ENCODE data around the gene ADAMTS12. TPM values are rescaled to one million over a fixed set of nuclear protein-coding genes. Genes with fewer than 3 reads are reported as not detected.

ADAMTS12 gene
- total RNA-seq, 1 donor: under 0.01 TPM

DNA sequence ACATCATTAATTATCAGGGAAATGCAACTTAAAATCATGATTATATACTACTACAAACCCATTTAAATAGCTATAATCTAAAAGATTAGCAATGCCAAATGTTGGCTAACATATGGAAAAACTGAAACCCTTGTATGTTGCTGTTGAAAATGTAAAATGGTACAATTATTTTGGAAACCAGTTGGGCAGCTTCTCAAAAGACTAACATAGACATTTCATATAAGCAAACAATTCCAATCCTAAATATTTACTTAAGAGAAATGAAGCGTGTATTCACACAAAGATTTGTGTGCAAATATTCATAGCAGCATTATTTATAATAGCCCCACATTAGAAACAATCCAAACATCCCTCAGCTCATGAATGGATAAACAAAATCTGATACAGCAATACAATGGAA lies 106.2 kb downstream of the ADAMTS12 start:
- peaks cover 10% of the 10 kb centered on the region for H3K9me3 ChIP-seq (ENCODE audit: low read depth, low read length)
- H3K27me3 ChIP-seq (ENCODE audit: insufficient read depth, low read length): no peaks in the 10 kb centered on the region
- no peak overlapping the region for H3K4me3 ChIP-seq (ENCODE audit: low read length)
- no peaks in the 10 kb centered on the region for H3K4me1 ChIP-seq (ENCODE audit: insufficient read depth, low read length)

GRCh38 chr5:33781286-33781685 lies 110.5 kb downstream of the ADAMTS12 start:
- Histone ChIP-seq H3K9me3 (ENCODE audit: low read depth, low read length) (peaks cover 10% of the 10 kb centered on the region), H3K27me3 (ENCODE audit: insufficient read depth, low read length) (no peaks in the 10 kb centered on the region), H3K4me1 (ENCODE audit: insufficient read depth, low read length) (no peaks in the 10 kb centered on the region), H3K4me3 (ENCODE audit: low read length) (no peak overlapping the region)

- H3K4me3 ChIP-seq (ENCODE audit: low read length): no peak overlapping the region
- no peaks in the 10 kb centered on the region for H3K27me3 ChIP-seq (ENCODE audit: insufficient read depth, low read length)
- H3K9me3 ChIP-seq (ENCODE audit: low read depth, low read length): no peaks in the 10 kb centered on the region
- no peaks in the 10 kb centered on the region for H3K4me1 ChIP-seq (ENCODE audit: insufficient read depth, low read length)
Observed at GRCh38 chr5:33776151-33776660, 115.6 kb downstream of the ADAMTS12 start.

DNA sequence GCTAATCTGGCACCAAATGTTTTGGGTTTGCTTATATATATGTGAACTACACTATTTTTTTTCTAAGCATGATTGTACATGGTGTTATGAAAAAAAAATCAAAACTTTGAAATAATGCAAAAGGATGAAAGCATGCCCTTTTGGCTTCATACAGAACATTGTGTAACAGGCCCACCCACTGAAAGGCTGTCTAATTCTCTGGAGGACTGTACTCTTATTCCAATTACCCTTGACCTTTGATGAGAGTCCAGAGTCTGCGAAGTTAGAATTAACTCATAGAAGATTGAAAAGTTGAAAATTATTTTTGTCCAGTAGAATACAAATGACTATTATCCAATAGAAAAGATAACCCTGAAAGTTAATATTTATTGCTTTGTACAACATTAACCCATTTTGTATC lies 117.4 kb downstream of the ADAMTS12 start:
- H3K9me3 ChIP-seq (ENCODE audit: low read depth, low read length): no peaks in the 10 kb centered on the region
- no peaks in the 10 kb centered on the region for H3K4me1 ChIP-seq (ENCODE audit: insufficient read depth, low read length)

GRCh38 chr5:33772380-33772897 lies 119.4 kb downstream of the ADAMTS12 start:
- Histone ChIP-seq H3K4me1 (ENCODE audit: insufficient read depth, low read length) (no peaks in the 10 kb centered on the region), H3K27me3 (ENCODE audit: insufficient read depth, low read length) (no peaks in the 10 kb centered on the region), H3K4me3 (ENCODE audit: low read length) (no peak overlapping the region), H3K9me3 (ENCODE audit: low read depth, low read length) (no peaks in the 10 kb centered on the region)

More for the DNA sequence above, 117.4 kb downstream of the ADAMTS12 start:
- no peak overlapping the region for H3K4me3 ChIP-seq (ENCODE audit: low read length)
- H3K27me3 ChIP-seq (ENCODE audit: insufficient read depth, low read length): no peaks in the 10 kb centered on the region

GRCh38 chr5:33769968-33770367 lies 121.8 kb downstream of the ADAMTS12 start:
- Histone ChIP-seq H3K4me1 (ENCODE audit: insufficient read depth, low read length) (no peaks in the 10 kb centered on the region), H3K4me3 (ENCODE audit: low read length) (no peak overlapping the region), H3K9me3 (ENCODE audit: low read depth, low read length) (no peaks in the 10 kb centered on the region), H3K27me3 (ENCODE audit: insufficient read depth, low read length) (no peaks in the 10 kb centered on the region)

GRCh38 chr5:33769196-33769595 lies 122.6 kb downstream of the ADAMTS12 start:
- Histone ChIP-seq H3K27me3 (ENCODE audit: insufficient read depth, low read length) (no peaks in the 10 kb centered on the region), H3K9me3 (ENCODE audit: low read depth, low read length) (no peaks in the 10 kb centered on the region), H3K4me3 (ENCODE audit: low read length) (no peak overlapping the region), H3K4me1 (ENCODE audit: insufficient read depth, low read length) (no peaks in the 10 kb centered on the region)

DNA sequence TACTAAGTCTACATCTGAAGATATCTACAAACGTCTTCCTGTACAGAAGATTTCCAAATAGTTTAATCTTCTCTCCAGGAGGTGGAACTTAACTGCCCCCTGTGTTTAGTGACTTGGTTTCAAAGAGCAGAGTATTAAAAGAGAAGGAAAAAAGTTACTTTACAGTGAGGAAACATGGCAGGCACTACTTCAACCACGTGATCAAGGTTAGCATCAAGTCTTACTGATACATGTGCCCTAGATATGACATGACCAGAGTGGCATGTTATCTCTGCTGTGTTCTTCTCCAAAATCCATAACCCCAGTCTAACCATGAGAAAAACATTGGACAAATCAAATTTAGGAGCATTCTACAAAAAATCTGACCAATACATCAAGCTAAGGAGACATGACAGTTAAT lies 125.8 kb downstream of the ADAMTS12 start:
- Histone ChIP-seq H3K4me1 (ENCODE audit: insufficient read depth, low read length) (no peaks in the 10 kb centered on the region), H3K4me3 (ENCODE audit: low read length) (no peak overlapping the region), H3K9me3 (ENCODE audit: low read depth, low read length) (no peaks in the 10 kb centered on the region), H3K27me3 (ENCODE audit: insufficient read depth, low read length) (no peaks in the 10 kb centered on the region)

DNA sequence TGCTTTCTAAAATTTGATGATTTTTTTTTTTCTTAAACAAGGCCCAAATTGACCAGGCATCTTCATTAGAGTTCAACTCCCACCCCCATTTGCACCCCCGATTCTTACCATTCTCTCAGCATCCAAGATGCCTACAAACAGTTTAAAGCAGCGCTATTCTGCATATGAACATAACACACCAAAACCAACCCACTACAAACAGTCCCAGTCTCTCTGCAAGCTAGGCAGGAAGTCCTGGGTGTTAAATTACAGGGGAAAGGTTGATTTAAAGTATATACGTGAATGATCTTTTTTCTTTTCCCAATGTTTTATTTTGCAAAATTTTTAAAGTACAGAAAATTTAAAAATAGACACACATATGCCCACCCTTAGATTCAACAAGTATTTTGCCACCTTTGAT lies 127.0 kb downstream of the ADAMTS12 start:
- Histone ChIP-seq H3K27me3 (ENCODE audit: insufficient read depth, low read length) (no peaks in the 10 kb centered on the region), H3K9me3 (ENCODE audit: low read depth, low read length) (no peaks in the 10 kb centered on the region), H3K4me3 (ENCODE audit: low read length) (no peak overlapping the region), H3K4me1 (ENCODE audit: insufficient read depth, low read length) (no peaks in the 10 kb centered on the region)

- Histone ChIP-seq H3K27me3 (ENCODE audit: insufficient read depth, low read length) (no peaks in the 10 kb centered on the region), H3K4me3 (ENCODE audit: low read length) (no peak overlapping the region), H3K4me1 (ENCODE audit: insufficient read depth, low read length) (no peaks in the 10 kb centered on the region), H3K9me3 (ENCODE audit: low read depth, low read length) (no peaks in the 10 kb centered on the region)
Observed at GRCh38 chr5:33763435-33763834, 128.4 kb downstream of the ADAMTS12 start.

DNA sequence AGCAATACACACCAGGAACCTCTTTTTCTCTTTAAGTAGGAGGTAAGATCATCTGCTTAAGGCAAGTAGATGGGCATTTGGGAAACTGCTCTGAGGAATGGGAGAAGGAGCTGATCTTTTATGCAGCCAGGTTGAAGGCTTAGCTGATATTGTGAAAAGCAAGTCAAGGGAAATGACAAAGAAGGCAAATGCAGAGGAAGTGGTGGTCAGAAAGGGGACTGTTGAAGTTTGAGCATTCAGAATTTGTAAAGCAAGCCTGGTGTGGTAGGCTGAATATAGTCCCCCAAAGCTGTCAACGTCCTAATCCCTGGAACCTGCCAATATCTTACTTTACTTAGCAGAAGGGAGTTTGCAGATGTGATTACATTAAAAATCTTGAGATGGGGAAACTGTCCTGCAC lies 128.9 kb downstream of the ADAMTS12 start:
- Histone ChIP-seq H3K9me3 (ENCODE audit: low read depth, low read length) (no peaks in the 10 kb centered on the region), H3K4me1 (ENCODE audit: insufficient read depth, low read length) (no peaks in the 10 kb centered on the region), H3K27me3 (ENCODE audit: insufficient read depth, low read length) (no peaks in the 10 kb centered on the region), H3K4me3 (ENCODE audit: low read length) (no peak overlapping the region)

- Histone ChIP-seq H3K9me3 (ENCODE audit: low read depth, low read length) (no peaks in the 10 kb centered on the region), H3K27me3 (ENCODE audit: insufficient read depth, low read length) (no peaks in the 10 kb centered on the region), H3K4me1 (ENCODE audit: insufficient read depth, low read length) (no peaks in the 10 kb centered on the region), H3K4me3 (ENCODE audit: low read length) (no peak overlapping the region)
Observed at GRCh38 chr5:33761139-33761538, 130.7 kb downstream of the ADAMTS12 start.

- no peaks in the 10 kb centered on the region for H3K4me1 ChIP-seq (ENCODE audit: insufficient read depth, low read length)
- H3K4me3 ChIP-seq (ENCODE audit: low read length): no peak overlapping the region
- no peaks in the 10 kb centered on the region for H3K27me3 ChIP-seq (ENCODE audit: insufficient read depth, low read length)
- H3K9me3 ChIP-seq (ENCODE audit: low read depth, low read length): no peaks in the 10 kb centered on the region
Observed at GRCh38 chr5:33758737-33759136, 133.1 kb downstream of the ADAMTS12 start.

DNA sequence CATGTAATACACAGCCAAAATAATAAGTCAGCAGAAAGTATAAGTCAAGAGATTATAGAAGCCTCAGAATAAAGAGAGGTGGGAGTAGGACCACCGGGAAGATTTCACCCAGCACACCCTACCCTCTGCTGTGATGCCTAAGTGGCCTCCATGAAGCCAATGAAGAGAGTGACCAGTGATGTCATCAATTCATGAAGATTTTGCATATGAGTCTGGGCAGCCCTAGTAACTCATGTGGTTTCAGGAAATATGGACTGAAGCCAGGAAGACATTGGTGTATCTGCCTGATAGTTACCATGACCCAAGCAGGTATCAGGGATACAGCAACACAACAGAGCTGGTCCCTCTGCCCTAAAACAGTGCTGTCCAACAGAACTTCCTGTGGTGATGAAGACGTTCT lies 135.3 kb downstream of the ADAMTS12 start:
- Histone ChIP-seq H3K9me3 (ENCODE audit: low read depth, low read length) (no peaks in the 10 kb centered on the region), H3K4me1 (ENCODE audit: insufficient read depth, low read length) (no peaks in the 10 kb centered on the region), H3K4me3 (ENCODE audit: low read length) (no peak overlapping the region), H3K27me3 (ENCODE audit: insufficient read depth, low read length) (no peaks in the 10 kb centered on the region)

DNA sequence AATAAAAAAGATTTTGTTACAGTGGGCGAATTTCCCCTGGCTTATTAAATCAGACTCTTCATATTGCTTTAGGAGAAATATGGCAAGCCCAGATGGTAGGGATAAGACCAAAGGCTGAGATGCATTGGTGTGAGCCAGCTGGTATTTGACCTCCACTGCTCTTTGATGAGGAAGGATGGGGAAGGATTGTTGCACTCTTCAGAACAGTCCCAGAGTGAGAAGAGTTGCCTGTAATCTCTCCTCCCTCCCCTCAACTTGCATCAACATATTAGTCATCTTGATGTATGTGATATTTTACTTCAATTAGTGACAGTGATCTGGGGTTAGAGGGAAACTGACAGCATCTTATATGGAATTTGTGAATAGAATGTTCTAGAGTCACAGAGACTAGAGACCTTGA lies 136.6 kb downstream of the ADAMTS12 start:
- H3K27me3 ChIP-seq (ENCODE audit: insufficient read depth, low read length): no peaks in the 10 kb centered on the region
- no peaks in the 10 kb centered on the region for H3K4me1 ChIP-seq (ENCODE audit: insufficient read depth, low read length)
- no peak overlapping the region for H3K4me3 ChIP-seq (ENCODE audit: low read length)
- no peaks in the 10 kb centered on the region for H3K9me3 ChIP-seq (ENCODE audit: low read depth, low read length)

GRCh38 chr5:33753704-33754103 lies 138.1 kb downstream of the ADAMTS12 start:
- Histone ChIP-seq H3K9me3 (ENCODE audit: low read depth, low read length) (no peaks in the 10 kb centered on the region), H3K4me1 (ENCODE audit: insufficient read depth, low read length) (no peaks in the 10 kb centered on the region), H3K27me3 (ENCODE audit: insufficient read depth, low read length) (no peaks in the 10 kb centered on the region), H3K4me3 (ENCODE audit: low read length) (no peak overlapping the region)

Data from mononuclear cell (primary cell).